B cell (primary cell): Measurements from ENCODE around the gene ESRRA.

ENCODE experiments used
- EZH2 ChIP-seq: IDR thresholded peaks from 2 replicates; pipeline ENCODE4 v1.6.1; 2012; ENCODE audit warnings: borderline replicate concordance, low read depth, mild to moderate bottlenecking, moderate library complexity, low read length; ENCODE audit not compliant: insufficient read depth, poor library complexity, severe bottlenecking
- TF ChIP-seq, protein P1 (sequence below): fragments of 200-600 bp; IDR thresholded peaks from one replicate; pipeline ENCODE4 v1.8.0; 2022; ENCODE audit warnings: antibody characterized with exemption, mild to moderate bottlenecking

DNA sequence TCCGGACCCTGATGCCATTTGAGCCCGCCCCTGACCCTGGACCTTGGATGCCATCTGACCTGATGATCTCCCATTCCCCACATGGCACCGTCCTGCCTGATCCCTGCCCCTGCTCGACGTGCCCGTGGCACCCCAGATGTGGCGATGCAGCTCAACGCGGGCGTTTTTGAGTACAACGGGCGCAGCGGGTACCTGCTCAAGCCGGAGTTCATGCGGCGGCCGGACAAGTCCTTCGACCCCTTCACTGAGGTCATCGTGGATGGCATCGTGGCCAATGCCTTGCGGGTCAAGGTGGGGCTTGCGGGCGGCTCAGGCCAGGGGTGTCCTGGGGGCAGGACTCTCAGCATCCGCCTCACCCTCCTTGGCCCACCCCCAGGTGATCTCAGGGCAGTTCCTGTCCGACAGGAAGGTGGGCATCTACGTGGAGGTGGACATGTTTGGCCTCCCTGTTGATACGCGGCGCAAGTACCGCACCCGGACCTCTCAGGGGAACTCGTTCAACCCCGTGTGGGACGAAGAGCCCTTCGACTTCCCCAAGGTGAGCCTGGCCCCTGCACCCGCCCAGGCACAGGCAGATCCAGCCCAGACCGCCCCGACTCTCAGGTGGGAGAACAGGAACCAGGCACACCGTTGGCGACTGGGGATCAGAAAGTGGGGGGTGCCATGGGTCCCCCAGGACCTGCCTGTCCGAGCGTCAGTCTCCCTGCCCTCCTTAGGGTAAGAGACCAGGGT lies 42.9 kb upstream of the ESRRA start:
- TF ChIP-seq, protein P1, sequence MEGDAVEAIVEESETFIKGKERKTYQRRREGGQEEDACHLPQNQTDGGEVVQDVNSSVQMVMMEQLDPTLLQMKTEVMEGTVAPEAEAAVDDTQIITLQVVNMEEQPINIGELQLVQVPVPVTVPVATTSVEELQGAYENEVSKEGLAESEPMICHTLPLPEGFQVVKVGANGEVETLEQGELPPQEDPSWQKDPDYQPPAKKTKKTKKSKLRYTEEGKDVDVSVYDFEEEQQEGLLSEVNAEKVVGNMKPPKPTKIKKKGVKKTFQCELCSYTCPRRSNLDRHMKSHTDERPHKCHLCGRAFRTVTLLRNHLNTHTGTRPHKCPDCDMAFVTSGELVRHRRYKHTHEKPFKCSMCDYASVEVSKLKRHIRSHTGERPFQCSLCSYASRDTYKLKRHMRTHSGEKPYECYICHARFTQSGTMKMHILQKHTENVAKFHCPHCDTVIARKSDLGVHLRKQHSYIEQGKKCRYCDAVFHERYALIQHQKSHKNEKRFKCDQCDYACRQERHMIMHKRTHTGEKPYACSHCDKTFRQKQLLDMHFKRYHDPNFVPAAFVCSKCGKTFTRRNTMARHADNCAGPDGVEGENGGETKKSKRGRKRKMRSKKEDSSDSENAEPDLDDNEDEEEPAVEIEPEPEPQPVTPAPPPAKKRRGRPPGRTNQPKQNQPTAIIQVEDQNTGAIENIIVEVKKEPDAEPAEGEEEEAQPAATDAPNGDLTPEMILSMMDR, result no peak
- TF ChIP-seq EZH2, result no peak
